PFSK-1 (cell line): ENCODE results near the gene ENPP6.

Source experiments
- POLR2AphosphoS5 ChIP-seq: IDR thresholded peaks from 2 replicates; pipeline ENCODE4 v1.6.1; 2012; ENCODE audit warnings: low read depth, mild to moderate bottlenecking, control low read depth, low read length, moderate library complexity
- SIN3A ChIP-seq: IDR thresholded peaks from 2 replicates; pipeline ENCODE4 v1.6.1; 2012; ENCODE audit warnings: mild to moderate bottlenecking, low read length, moderate library complexity, borderline replicate concordance; ENCODE audit not compliant: insufficient read depth
- TF ChIP-seq, protein P1 (sequence below), 2 experiments: IDR thresholded peaks; 2 replicates each; pipeline versions ENCODE4 v1.6.1 to v1.8.0; 2011 to 2012; ENCODE audit warnings: low read depth in 2 of 2, low read length in 2 of 2, control low read depth in 1 of 2, inconsistent platforms in 1 of 2, mild to moderate bottlenecking in 1 of 2, moderate library complexity in 1 of 2; ENCODE audit not compliant: insufficient read depth in 1 of 2

DNA sequence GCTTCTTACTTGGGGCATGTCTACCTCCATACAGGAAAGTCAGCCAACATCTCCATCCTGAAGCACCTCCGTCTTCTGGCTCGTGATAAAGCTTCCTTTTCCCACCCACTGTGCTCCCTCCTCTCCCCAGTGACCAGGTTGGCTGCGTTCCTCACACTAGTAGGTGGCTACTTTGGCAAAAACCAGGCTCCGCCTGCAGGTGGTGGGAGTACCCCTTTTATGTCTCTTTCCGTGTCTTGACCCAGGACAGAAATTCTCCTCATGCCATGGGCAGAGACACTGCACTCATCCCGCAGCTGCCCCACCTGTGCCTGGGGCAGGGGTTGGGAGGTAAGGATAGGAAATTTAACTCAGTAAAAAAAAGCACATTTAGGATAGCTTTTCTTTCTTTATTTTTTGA is 50.9 kb downstream of the ENPP6 start:
- TF ChIP-seq POLR2AphosphoS5 (no peak), SIN3A (no peak)
- TF ChIP-seq, protein P1, sequence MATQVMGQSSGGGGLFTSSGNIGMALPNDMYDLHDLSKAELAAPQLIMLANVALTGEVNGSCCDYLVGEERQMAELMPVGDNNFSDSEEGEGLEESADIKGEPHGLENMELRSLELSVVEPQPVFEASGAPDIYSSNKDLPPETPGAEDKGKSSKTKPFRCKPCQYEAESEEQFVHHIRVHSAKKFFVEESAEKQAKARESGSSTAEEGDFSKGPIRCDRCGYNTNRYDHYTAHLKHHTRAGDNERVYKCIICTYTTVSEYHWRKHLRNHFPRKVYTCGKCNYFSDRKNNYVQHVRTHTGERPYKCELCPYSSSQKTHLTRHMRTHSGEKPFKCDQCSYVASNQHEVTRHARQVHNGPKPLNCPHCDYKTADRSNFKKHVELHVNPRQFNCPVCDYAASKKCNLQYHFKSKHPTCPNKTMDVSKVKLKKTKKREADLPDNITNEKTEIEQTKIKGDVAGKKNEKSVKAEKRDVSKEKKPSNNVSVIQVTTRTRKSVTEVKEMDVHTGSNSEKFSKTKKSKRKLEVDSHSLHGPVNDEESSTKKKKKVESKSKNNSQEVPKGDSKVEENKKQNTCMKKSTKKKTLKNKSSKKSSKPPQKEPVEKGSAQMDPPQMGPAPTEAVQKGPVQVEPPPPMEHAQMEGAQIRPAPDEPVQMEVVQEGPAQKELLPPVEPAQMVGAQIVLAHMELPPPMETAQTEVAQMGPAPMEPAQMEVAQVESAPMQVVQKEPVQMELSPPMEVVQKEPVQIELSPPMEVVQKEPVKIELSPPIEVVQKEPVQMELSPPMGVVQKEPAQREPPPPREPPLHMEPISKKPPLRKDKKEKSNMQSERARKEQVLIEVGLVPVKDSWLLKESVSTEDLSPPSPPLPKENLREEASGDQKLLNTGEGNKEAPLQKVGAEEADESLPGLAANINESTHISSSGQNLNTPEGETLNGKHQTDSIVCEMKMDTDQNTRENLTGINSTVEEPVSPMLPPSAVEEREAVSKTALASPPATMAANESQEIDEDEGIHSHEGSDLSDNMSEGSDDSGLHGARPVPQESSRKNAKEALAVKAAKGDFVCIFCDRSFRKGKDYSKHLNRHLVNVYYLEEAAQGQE (IDR thresholded peaks at IDR 0.05; ENCODE audit: insufficient read depth in 1 of 2, low read depth in 2 of 2, low read length in 2 of 2), result no peak
